Hepatocyte (in vitro differentiated cells): Measurements from ENCODE around the gene OLA1. TPM values are rescaled to one million over a fixed set of nuclear protein-coding genes. Genes with fewer than 3 reads are reported as not detected.

Experiments used
- DNase-seq: peaks from one replicate; pipeline ENCODE4 v3.0.0-alpha.2; 2016; ENCODE audit warnings: low spot score
- H2AFZ ChIP-seq: fragments of 200-600 bp; sonication (generic); 2 replicates; pipeline ENCODE4 v1.6.0; 2016; ENCODE audit warnings: antibody characterized with exemption, mild to moderate bottlenecking
- H3K27ac ChIP-seq: fragments of 200-600 bp; sonication (generic); 2 replicates; pipeline ENCODE4 v1.5.1; 2016; ENCODE audit warnings: mild to moderate bottlenecking
- H3K27me3 ChIP-seq: fragments of 200-600 bp; sonication (generic); 2 replicates; pipeline ENCODE4 v1.6.1; 2016
- H3K36me3 ChIP-seq: fragments of 200-600 bp; sonication (generic); replicated peaks from 2 replicates; pipeline ENCODE4 v1.5.1; 2016; ENCODE audit warnings: low read depth; ENCODE audit not compliant: insufficient read depth
- H3K4me1 ChIP-seq: fragments of 200-600 bp; sonication (generic); 2 replicates; pipeline ENCODE4 v1.5.1; 2016; ENCODE audit warnings: mild to moderate bottlenecking, moderate library complexity; ENCODE audit not compliant: insufficient read depth
- H3K4me2 ChIP-seq: fragments of 200-600 bp; sonication (generic); 2 replicates; pipeline ENCODE4 v1.6.0; 2016
- H3K4me3 ChIP-seq: fragments of 200-600 bp; sonication (generic); 2 replicates; pipeline ENCODE4 v1.5.1; 2016; ENCODE audit warnings: mild to moderate bottlenecking
- H3K79me2 ChIP-seq: fragments of 200-600 bp; sonication (generic); 2 replicates; pipeline ENCODE4 v1.6.0; 2017; ENCODE audit warnings: mild to moderate bottlenecking
- H3K9me2 ChIP-seq: fragments of 200-600 bp; sonication (generic); replicated peaks from 2 replicates; pipeline ENCODE4 v1.6.0; 2017; ENCODE audit warnings: mild to moderate bottlenecking; ENCODE audit not compliant: insufficient read depth
- H3K9me3 ChIP-seq: fragments of 200-600 bp; sonication (generic); 2 replicates; pipeline ENCODE4 v1.5.1; 2016; ENCODE audit warnings: low read depth, mild to moderate bottlenecking
- H4K20me1 ChIP-seq: fragments of 200-600 bp; sonication (generic); 2 replicates; pipeline ENCODE4 v1.6.0; 2016; ENCODE audit warnings: mild to moderate bottlenecking; ENCODE audit not compliant: insufficient read depth, poor library complexity, severe bottlenecking
- EZH2 ChIP-seq: fragments of 200-600 bp; sonication (generic); IDR thresholded peaks from 2 replicates; pipeline ENCODE4 v1.6.1; 2016; ENCODE audit warnings: antibody characterized with exemption, mild to moderate bottlenecking, borderline replicate concordance
- EZH2phosphoT487 ChIP-seq: fragments of 200-600 bp; sonication (generic); IDR thresholded peaks from one replicate; pipeline ENCODE4 v1.6.1; 2018; ENCODE audit warnings: antibody characterized with exemption, mild to moderate bottlenecking, low read depth, moderate library complexity; ENCODE audit not compliant: unreplicated experiment, severe bottlenecking
- WGBS: methylation state at CpG from one replicate; pipeline ENCODE4 v1.1.6; 2016; ENCODE audit warnings: low lambda C conversion rate; ENCODE audit errors: missing lambda C conversion rate; 5-methylcytosine and 5-hydroxymethylcytosine counted together
- polyA plus RNA-seq: library from polyadenylated mRNA; unstranded; fragments of >200 nt; fragmentation: Nextera tagmentation; extraction: Ambion mirVana; gene quantifications from 2 replicates; pipeline ENCODE4 v1.2.1, GENCODE V29; 2016
- total RNA-seq: library from RNA; depleted of rRNA; stranded (reverse); fragments of >200 nt; gene quantifications from 2 replicates; pipeline ENCODE4 v1.2.3, GENCODE V29; 2014
- TF ChIP-seq, protein P1 (sequence below): fragments of 200-600 bp; sonication (generic); IDR thresholded peaks from 2 replicates; pipeline ENCODE4 v1.5.1; 2016; ENCODE audit warnings: antibody characterized with exemption, mild to moderate bottlenecking; ENCODE audit not compliant: poor library complexity

The OLA1 gene
- total and polyA plus RNA-seq, 2 experiments from 2014 or later = 89.3 to 89.6 TPM

GRCh38 chr2:174051741-174052583, 196.4 kb downstream of the OLA1 start:
- TF ChIP-seq EZH2 (no peak), EZH2phosphoT487 (no peak)
- TF ChIP-seq, protein P1, sequence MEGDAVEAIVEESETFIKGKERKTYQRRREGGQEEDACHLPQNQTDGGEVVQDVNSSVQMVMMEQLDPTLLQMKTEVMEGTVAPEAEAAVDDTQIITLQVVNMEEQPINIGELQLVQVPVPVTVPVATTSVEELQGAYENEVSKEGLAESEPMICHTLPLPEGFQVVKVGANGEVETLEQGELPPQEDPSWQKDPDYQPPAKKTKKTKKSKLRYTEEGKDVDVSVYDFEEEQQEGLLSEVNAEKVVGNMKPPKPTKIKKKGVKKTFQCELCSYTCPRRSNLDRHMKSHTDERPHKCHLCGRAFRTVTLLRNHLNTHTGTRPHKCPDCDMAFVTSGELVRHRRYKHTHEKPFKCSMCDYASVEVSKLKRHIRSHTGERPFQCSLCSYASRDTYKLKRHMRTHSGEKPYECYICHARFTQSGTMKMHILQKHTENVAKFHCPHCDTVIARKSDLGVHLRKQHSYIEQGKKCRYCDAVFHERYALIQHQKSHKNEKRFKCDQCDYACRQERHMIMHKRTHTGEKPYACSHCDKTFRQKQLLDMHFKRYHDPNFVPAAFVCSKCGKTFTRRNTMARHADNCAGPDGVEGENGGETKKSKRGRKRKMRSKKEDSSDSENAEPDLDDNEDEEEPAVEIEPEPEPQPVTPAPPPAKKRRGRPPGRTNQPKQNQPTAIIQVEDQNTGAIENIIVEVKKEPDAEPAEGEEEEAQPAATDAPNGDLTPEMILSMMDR = no peak
- WGBS = 27% methylated on average over 13 of the region's 13 CpGs
- H3K9me3 ChIP-seq = no peaks in the 10 kb centered on the region
- no peak overlapping the region for H2AFZ ChIP-seq
- peak overlapping the region; percentile 90 for H3K27ac ChIP-seq
- peaks cover 35% of the 10 kb centered on the region for H3K4me1 ChIP-seq
- H3K4me2 ChIP-seq = peak overlapping the region; percentile 60
- H3K36me3 ChIP-seq = no peaks in the 10 kb centered on the region
- DNase-seq = peak; percentile 75
- H4K20me1 ChIP-seq = no peaks in the 10 kb centered on the region
- no peaks in the 10 kb centered on the region for H3K79me2 ChIP-seq
- H3K27me3 ChIP-seq = no peaks in the 10 kb centered on the region
- no peak overlapping the region for H3K4me3 ChIP-seq
- no peaks in the 10 kb centered on the region for H3K9me2 ChIP-seq

- 67% methylated on average over 4 of the region's 4 CpGs for WGBS
- Histone ChIP-seq H3K9me3 (no peaks in the 10 kb centered on the region), H3K79me2 (no peaks in the 10 kb centered on the region), H3K4me3 (no peak overlapping the region), H2AFZ (no peak overlapping the region), H3K4me1 (peaks cover 35% of the 10 kb centered on the region), H3K27me3 (no peaks in the 10 kb centered on the region), H3K36me3 (no peaks in the 10 kb centered on the region), H4K20me1 (no peaks in the 10 kb centered on the region), H3K27ac (peak overlapping the region; percentile 82), H3K9me2 (no peaks in the 10 kb centered on the region), H3K4me2 (peak overlapping the region; percentile 60)
- no peak for DNase-seq
- TF ChIP-seq, protein P1 = no peak
- TF ChIP-seq EZH2phosphoT487 = no peak
- no peak for TF ChIP-seq EZH2
Observed at GRCh38 chr2:174051068-174051467, 197.3 kb downstream of the OLA1 start.

DNA sequence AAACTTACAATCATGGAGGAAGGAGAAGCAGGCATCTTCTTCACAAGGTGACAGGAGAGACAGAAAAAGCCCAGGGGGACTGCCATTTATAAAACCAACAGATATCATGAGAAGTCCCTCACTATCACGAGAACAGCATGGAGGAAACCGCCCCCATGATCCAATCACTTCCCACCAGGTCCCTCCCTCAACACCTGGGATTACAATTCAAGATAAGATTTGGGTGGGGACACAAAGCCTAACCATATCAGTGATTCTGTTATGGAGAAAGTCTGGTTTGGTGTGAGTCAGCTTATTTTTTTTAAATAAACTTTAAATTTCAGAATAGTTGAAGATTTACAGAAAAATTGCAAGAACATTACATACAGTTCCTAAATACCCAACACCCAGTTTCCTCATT, 198.4 kb downstream of the OLA1 start:
- H3K4me1 ChIP-seq = peaks cover 35% of the 10 kb centered on the region
- H3K4me3 ChIP-seq = no peak overlapping the region
- no peak overlapping the region for H2AFZ ChIP-seq
- H3K9me2 ChIP-seq = no peaks in the 10 kb centered on the region
- DNase-seq = no peak
- no peaks in the 10 kb centered on the region for H3K27me3 ChIP-seq
- H3K4me2 ChIP-seq = no peak overlapping the region
- no peaks in the 10 kb centered on the region for H3K9me3 ChIP-seq
- TF ChIP-seq EZH2 = no peak
- TF ChIP-seq, protein P1 = no peak
- H4K20me1 ChIP-seq = no peaks in the 10 kb centered on the region
- WGBS = 89% methylated on average over 2 of the region's 2 CpGs
- no peaks in the 10 kb centered on the region for H3K36me3 ChIP-seq
- no peak overlapping the region for H3K27ac ChIP-seq
- no peaks in the 10 kb centered on the region for H3K79me2 ChIP-seq
